ENCODE data around the gene FAM107A.
A peak's percentile ranks its signal among the peaks of the same experiment; 100 is the strongest.

Gene FAM107A

GRCh38 chr3:58535531-58536500 lies 41.4 kb downstream of the FAM107A start:
- DNase-seq (ENCODE audit: extremely low spot score) = no peak
- CTCF ChIA-PET = no interaction called here
- POLR2A ChIA-PET = no interaction called here
- TF ChIP-seq FOXK2 (IDR thresholded peaks at IDR 0.05) (no peak), FOXA1 (IDR thresholded peaks at IDR 0.05) (no peak), SUZ12 (IDR thresholded peaks at IDR 0.05) (no peak), ELF4 (IDR thresholded peaks at IDR 0.05) (no peak), HDGF (IDR thresholded peaks at IDR 0.05; ENCODE audit: borderline replicate concordance) (no peak), PKNOX1 (IDR thresholded peaks at IDR 0.05) (no peak), ZNF384 (IDR thresholded peaks at IDR 0.05) (no peak), BHLHE40 (IDR thresholded peaks at IDR 0.05; ENCODE audit: borderline replicate concordance) (no peak), ARNT (IDR thresholded peaks at IDR 0.05) (no peak), FOXM1 (IDR thresholded peaks at IDR 0.05; ENCODE audit: borderline replicate concordance) (no peak), CTBP1 (IDR thresholded peaks at IDR 0.05; ENCODE audit: borderline replicate concordance) (no peak), TARDBP (IDR thresholded peaks at IDR 0.05) (no peak), LEF1 (IDR thresholded peaks at IDR 0.05; ENCODE audit: borderline replicate concordance) (no peak), L3MBTL2 (conservative IDR thresholded peaks at IDR 0.05) (no peak), SP1 (IDR thresholded peaks at IDR 0.05) (no peak), NFRKB (IDR thresholded peaks at IDR 0.05) (no peak)

GRCh38 chr3:58534592-58535494 lies 42.3 kb downstream of the FAM107A start:
- DNase-seq (ENCODE audit: extremely low spot score) = no peak
- TF ChIP-seq ZNF384 (IDR thresholded peaks at IDR 0.05) (no peak), BHLHE40 (IDR thresholded peaks at IDR 0.05; ENCODE audit: borderline replicate concordance) (no peak), NFRKB (IDR thresholded peaks at IDR 0.05) (no peak), SP1 (IDR thresholded peaks at IDR 0.05) (no peak), LEF1 (IDR thresholded peaks at IDR 0.05; ENCODE audit: borderline replicate concordance) (no peak), FOXA1 (IDR thresholded peaks at IDR 0.05) (no peak), CTBP1 (IDR thresholded peaks at IDR 0.05; ENCODE audit: borderline replicate concordance) (no peak), ARNT (IDR thresholded peaks at IDR 0.05) (no peak), HDGF (IDR thresholded peaks at IDR 0.05; ENCODE audit: borderline replicate concordance) (no peak), PKNOX1 (IDR thresholded peaks at IDR 0.05) (no peak), TARDBP (IDR thresholded peaks at IDR 0.05) (no peak), FOXM1 (IDR thresholded peaks at IDR 0.05; ENCODE audit: borderline replicate concordance) (no peak), ELF4 (IDR thresholded peaks at IDR 0.05) (no peak), FOXK2 (IDR thresholded peaks at IDR 0.05) (no peak), SUZ12 (IDR thresholded peaks at IDR 0.05) (no peak), L3MBTL2 (conservative IDR thresholded peaks at IDR 0.05) (no peak)
- ChIA-PET CTCF (no interaction called here), POLR2A (no interaction called here)

- ChIA-PET POLR2A (no interaction called here), CTCF (interaction anchor here (0.7 to 1.3 kb wide), 3 partner anchors 19 to 226 kb away, joined by 3 to 6 read pairs (median 4); partner anchors contain the start of genes HTD2 and RPP14)
- peak; percentile 83 for DNase-seq (ENCODE audit: extremely low spot score)
- TF ChIP-seq ZNF384 (IDR thresholded peaks at IDR 0.05) (no peak), L3MBTL2 (conservative IDR thresholded peaks at IDR 0.05) (no peak), SP1 (IDR thresholded peaks at IDR 0.05) (no peak), PKNOX1 (IDR thresholded peaks at IDR 0.05) (no peak), HDGF (IDR thresholded peaks at IDR 0.05; ENCODE audit: borderline replicate concordance) (no peak), TARDBP (IDR thresholded peaks at IDR 0.05) (no peak), NFRKB (IDR thresholded peaks at IDR 0.05) (no peak), BHLHE40 (IDR thresholded peaks at IDR 0.05; ENCODE audit: borderline replicate concordance) (no peak), FOXM1 (IDR thresholded peaks at IDR 0.05; ENCODE audit: borderline replicate concordance) (no peak), CTBP1 (IDR thresholded peaks at IDR 0.05; ENCODE audit: borderline replicate concordance) (no peak), FOXA1 (IDR thresholded peaks at IDR 0.05) (no peak), ELF4 (IDR thresholded peaks at IDR 0.05) (no peak), FOXK2 (IDR thresholded peaks at IDR 0.05) (no peak), SUZ12 (IDR thresholded peaks at IDR 0.05) (no peak), LEF1 (IDR thresholded peaks at IDR 0.05; ENCODE audit: borderline replicate concordance) (no peak), ARNT (IDR thresholded peaks at IDR 0.05) (no peak)
Measured at GRCh38 chr3:58532794-58533220, 44.4 kb downstream of the FAM107A start.

GRCh38 chr3:58531956-58532355 lies 45.2 kb downstream of the FAM107A start:
- POLR2A ChIA-PET = no interaction called here
- CTCF ChIA-PET = interaction anchor here (0.6 to 1.2 kb wide), 9 partner anchors 18 to 556 kb away, joined by 3 to 6 read pairs (median 3); partner anchors contain the start of genes HTD2 and RPP14
- TF ChIP-seq ELF4 (IDR thresholded peaks at IDR 0.05) (no peak), FOXA1 (IDR thresholded peaks at IDR 0.05) (no peak), ARNT (IDR thresholded peaks at IDR 0.05) (no peak), NFRKB (IDR thresholded peaks at IDR 0.05) (no peak), L3MBTL2 (conservative IDR thresholded peaks at IDR 0.05) (no peak), HDGF (IDR thresholded peaks at IDR 0.05; ENCODE audit: borderline replicate concordance) (no peak), ZNF384 (IDR thresholded peaks at IDR 0.05) (no peak)
- no peak for DNase-seq (ENCODE audit: extremely low spot score)

- POLR2A ChIA-PET = no interaction called here
Measured at GRCh38 chr3:58531555-58531954, 45.6 kb downstream of the FAM107A start.

More at GRCh38 chr3:58531555-58531954, 45.6 kb downstream of the FAM107A start:
- TF ChIP-seq LEF1 (IDR thresholded peaks at IDR 0.05; ENCODE audit: borderline replicate concordance) = no peak
- no peak for TF ChIP-seq HDGF (IDR thresholded peaks at IDR 0.05; ENCODE audit: borderline replicate concordance)
- no peak for TF ChIP-seq ZNF384 (IDR thresholded peaks at IDR 0.05)
- no peak for TF ChIP-seq TARDBP (IDR thresholded peaks at IDR 0.05)
- no peak for TF ChIP-seq ELF4 (IDR thresholded peaks at IDR 0.05)
- no peak for TF ChIP-seq SUZ12 (IDR thresholded peaks at IDR 0.05)
- TF ChIP-seq L3MBTL2 (conservative IDR thresholded peaks at IDR 0.05) = no peak
- TF ChIP-seq BHLHE40 (IDR thresholded peaks at IDR 0.05; ENCODE audit: borderline replicate concordance) = no peak
- TF ChIP-seq SP1 (IDR thresholded peaks at IDR 0.05) = no peak
- no peak for TF ChIP-seq ARNT (IDR thresholded peaks at IDR 0.05)
- TF ChIP-seq PKNOX1 (IDR thresholded peaks at IDR 0.05) = no peak
- no peak for TF ChIP-seq NFRKB (IDR thresholded peaks at IDR 0.05)
- DNase-seq (ENCODE audit: extremely low spot score) = no peak
- CTCF ChIA-PET = interaction anchor here (0.6 to 1.2 kb wide), 8 partner anchors 18 to 556 kb away, joined by 3 to 6 read pairs (median 3); partner anchors contain the start of genes HTD2 and RPP14

Measured in HEK293T (cell line).